Mucosa of rectum (tissue), 2 donors: ENCODE data around the gene TGFA.

Experiments
- H3K27ac ChIP-seq, 2 donors: one replicate each; pipeline ENCODE4 v1.7.0; 2013; ENCODE audit warnings: inconsistent platforms in 2 of 2, low read depth in 2 of 2, low read length in 2 of 2
- H3K27me3 ChIP-seq, 2 donors: one replicate each; pipeline ENCODE4 v1.7.0; 2013; ENCODE audit warnings: low read length in 2 of 2; ENCODE audit not compliant: control insufficient read depth in 2 of 2, insufficient read depth in 2 of 2
- H3K36me3 ChIP-seq, 2 donors: one replicate each; pipeline ENCODE4 v1.7.0; 2013; ENCODE audit warnings: low read length in 2 of 2; ENCODE audit not compliant: control insufficient read depth in 2 of 2, insufficient read depth in 2 of 2
- H3K4me1 ChIP-seq, 2 donors: one replicate each; pipeline ENCODE4 v1.7.0; 2013; ENCODE audit warnings: low read length in 2 of 2, mild to moderate bottlenecking in 1 of 2; ENCODE audit not compliant: control insufficient read depth in 2 of 2, insufficient read depth in 2 of 2
- H3K4me3 ChIP-seq, 2 donors: one replicate each; pipeline ENCODE4 v1.7.0; 2013; ENCODE audit warnings: low read length in 2 of 2
- H3K9ac ChIP-seq, 2 donors: one replicate each; pipeline ENCODE4 v1.7.0; 2013; ENCODE audit warnings: low read length in 2 of 2, low read depth in 1 of 2, mild to moderate bottlenecking in 1 of 2
- H3K9me3 ChIP-seq, 2 donors: one replicate each; pipeline ENCODE4 v1.7.0; 2013; ENCODE audit warnings: low read length in 2 of 2; ENCODE audit not compliant: control insufficient read depth in 2 of 2
- donor health status: healthy.
- donor health status: Normal muscosa, but diverticular disease.

Gene TGFA

GRCh38 chr2:70460333-70460732 lies 93.3 kb downstream of the TGFA start:
- Histone ChIP-seq H3K9ac (no peak overlapping the region), H3K4me1 (no peaks in the 10 kb centered on the region), H3K27me3 (no peaks in the 10 kb centered on the region), H3K36me3 (peaks cover 15 to 21% of the 10 kb centered on the region in 2 donors), H3K4me3 (no peak overlapping the region), H3K27ac (no peak overlapping the region), H3K9me3 (no peaks in the 10 kb centered on the region)

GRCh38 chr2:70458661-70459060 lies 95.0 kb downstream of the TGFA start:
- Histone ChIP-seq H3K9me3 (no peaks in the 10 kb centered on the region), H3K27ac (no peak overlapping the region), H3K36me3 (peaks cover 12 to 23% of the 10 kb centered on the region in 2 donors), H3K9ac (no peak overlapping the region), H3K27me3 (no peaks in the 10 kb centered on the region), H3K4me3 (no peak overlapping the region), H3K4me1 (no peaks in the 10 kb centered on the region)

- Histone ChIP-seq H3K9ac (no peak overlapping the region), H3K4me3 (no peak overlapping the region), H3K9me3 (no peaks in the 10 kb centered on the region), H3K27me3 (no peaks in the 10 kb centered on the region), H3K36me3 (peaks cover 9 to 21% of the 10 kb centered on the region in 2 donors), H3K27ac (no peak overlapping the region), H3K4me1 (no peaks in the 10 kb centered on the region)
Measured at GRCh38 chr2:70456585-70457495, 96.8 kb downstream of the TGFA start.

GRCh38 chr2:70454936-70455544 lies 98.6 kb downstream of the TGFA start:
- H3K4me3 ChIP-seq, result no peak overlapping the region
- H3K36me3 ChIP-seq, result peaks cover 13 to 21% of the 10 kb centered on the region in 2 donors
- no peak overlapping the region for H3K27ac ChIP-seq
- H3K27me3 ChIP-seq, result no peaks in the 10 kb centered on the region
- H3K9me3 ChIP-seq, result no peaks in the 10 kb centered on the region
- H3K9ac ChIP-seq, result no peak overlapping the region
- no peaks in the 10 kb centered on the region for H3K4me1 ChIP-seq

- H3K9ac ChIP-seq, result no peak overlapping the region
- H3K27ac ChIP-seq, result no peak overlapping the region
- no peak overlapping the region for H3K4me3 ChIP-seq
- no peaks in the 10 kb centered on the region for H3K4me1 ChIP-seq
- no peaks in the 10 kb centered on the region for H3K9me3 ChIP-seq
- peaks cover 10 to 20% of the 10 kb centered on the region in 2 donors for H3K36me3 ChIP-seq
- no peaks in the 10 kb centered on the region for H3K27me3 ChIP-seq
Measured at GRCh38 chr2:70450641-70451250, 102.9 kb downstream of the TGFA start.

- Histone ChIP-seq H3K4me3 (no peak overlapping the region), H3K9me3 (no peaks in the 10 kb centered on the region), H3K36me3 (peaks cover 5 to 8% of the 10 kb centered on the region in 2 donors), H3K4me1 (no peaks in the 10 kb centered on the region), H3K9ac (no peak overlapping the region), H3K27me3 (no peaks in the 10 kb centered on the region), H3K27ac (no peak overlapping the region)
Measured at GRCh38 chr2:70448041-70448440, 105.6 kb downstream of the TGFA start.

- H3K9me3 ChIP-seq, result no peaks in the 10 kb centered on the region
- peaks cover 0 to 5% of the 10 kb centered on the region in 2 donors for H3K36me3 ChIP-seq
- no peak overlapping the region for H3K9ac ChIP-seq
- no peaks in the 10 kb centered on the region for H3K4me1 ChIP-seq
- H3K27me3 ChIP-seq, result no peaks in the 10 kb centered on the region
- no peak overlapping the region for H3K4me3 ChIP-seq
- H3K27ac ChIP-seq, result no peak overlapping the region
Measured at GRCh38 chr2:70443726-70444125, 109.9 kb downstream of the TGFA start.

GRCh38 chr2:70443078-70443465 lies 110.6 kb downstream of the TGFA start:
- Histone ChIP-seq H3K9ac (no peak overlapping the region), H3K36me3 (no peaks in the 10 kb centered on the region), H3K27ac (no peak overlapping the region), H3K4me1 (no peaks in the 10 kb centered on the region), H3K9me3 (no peaks in the 10 kb centered on the region), H3K4me3 (no peak overlapping the region), H3K27me3 (no peaks in the 10 kb centered on the region)

- H3K9me3 ChIP-seq, result no peaks in the 10 kb centered on the region
- no peaks in the 10 kb centered on the region for H3K4me1 ChIP-seq
- no peak overlapping the region for H3K4me3 ChIP-seq
- H3K27me3 ChIP-seq, result no peaks in the 10 kb centered on the region
- no peaks in the 10 kb centered on the region for H3K36me3 ChIP-seq
- no peak overlapping the region for H3K9ac ChIP-seq
- no peak overlapping the region for H3K27ac ChIP-seq
Measured at GRCh38 chr2:70442301-70443077, 111.1 kb downstream of the TGFA start.
